HG03469 (cell line): ENCODE data around the gene VEPH1.

Experiments
- ATAC-seq: cut with Tn5 transposase; IDR thresholded peaks from one replicate; pipeline ENCODE4 v1.9.1; 2021; ENCODE audit warnings: mild to moderate bottlenecking, moderate library complexity, moderate number of reproducible peaks; ENCODE audit not compliant: unreplicated experiment

VEPH1 gene

GRCh38 chr3:157479464-157480243, 23.6 kb downstream of the VEPH1 start:
- no peak for ATAC-seq

- ATAC-seq = no peak
Observed at GRCh38 chr3:157477441-157477840, 25.8 kb downstream of the VEPH1 start.

DNA sequence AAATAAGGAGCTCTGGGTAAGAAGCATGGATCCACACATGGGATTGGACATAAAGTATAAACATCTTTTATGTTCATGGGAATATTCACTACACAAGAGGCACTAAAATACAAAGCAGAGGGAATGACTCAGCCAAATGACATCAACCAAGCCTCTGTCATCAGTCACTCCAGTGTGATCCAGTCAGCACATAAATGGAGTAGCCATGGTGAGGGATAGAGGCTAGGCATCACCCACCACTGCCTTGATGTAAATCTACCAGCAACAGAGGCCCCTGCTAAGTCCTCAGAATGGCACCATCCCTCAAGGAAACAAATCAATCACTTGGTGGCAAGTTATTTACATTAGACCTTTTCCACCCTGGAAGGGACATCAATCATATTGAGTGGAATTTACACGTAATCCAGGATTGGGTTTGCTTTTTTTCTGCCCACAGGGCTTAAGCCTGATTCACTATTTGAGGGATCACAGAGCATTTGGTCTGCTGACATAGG, 27.2 kb downstream of the VEPH1 start:
- no peak for ATAC-seq

- no peak for ATAC-seq
Observed at GRCh38 chr3:157472648-157473047, 30.6 kb downstream of the VEPH1 start.

DNA sequence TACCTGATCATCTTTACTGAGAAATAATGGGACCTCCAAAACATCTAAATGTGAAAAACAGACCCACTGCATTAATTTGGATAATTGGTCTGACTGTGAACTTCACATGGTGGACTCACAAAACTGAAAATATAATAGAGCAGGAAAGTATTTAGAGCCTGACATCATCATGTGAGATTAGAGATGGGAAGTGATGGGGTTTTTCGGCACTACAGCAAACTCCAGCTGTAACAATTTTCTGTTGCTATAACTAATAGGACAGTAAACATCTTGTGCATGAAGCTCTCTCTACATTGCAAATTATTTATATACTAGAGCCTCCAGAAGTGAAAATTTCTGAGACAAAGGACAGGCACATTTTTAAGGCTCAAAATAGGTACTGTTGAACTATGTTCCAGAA, 32.2 kb downstream of the VEPH1 start:
- no peak for ATAC-seq

DNA sequence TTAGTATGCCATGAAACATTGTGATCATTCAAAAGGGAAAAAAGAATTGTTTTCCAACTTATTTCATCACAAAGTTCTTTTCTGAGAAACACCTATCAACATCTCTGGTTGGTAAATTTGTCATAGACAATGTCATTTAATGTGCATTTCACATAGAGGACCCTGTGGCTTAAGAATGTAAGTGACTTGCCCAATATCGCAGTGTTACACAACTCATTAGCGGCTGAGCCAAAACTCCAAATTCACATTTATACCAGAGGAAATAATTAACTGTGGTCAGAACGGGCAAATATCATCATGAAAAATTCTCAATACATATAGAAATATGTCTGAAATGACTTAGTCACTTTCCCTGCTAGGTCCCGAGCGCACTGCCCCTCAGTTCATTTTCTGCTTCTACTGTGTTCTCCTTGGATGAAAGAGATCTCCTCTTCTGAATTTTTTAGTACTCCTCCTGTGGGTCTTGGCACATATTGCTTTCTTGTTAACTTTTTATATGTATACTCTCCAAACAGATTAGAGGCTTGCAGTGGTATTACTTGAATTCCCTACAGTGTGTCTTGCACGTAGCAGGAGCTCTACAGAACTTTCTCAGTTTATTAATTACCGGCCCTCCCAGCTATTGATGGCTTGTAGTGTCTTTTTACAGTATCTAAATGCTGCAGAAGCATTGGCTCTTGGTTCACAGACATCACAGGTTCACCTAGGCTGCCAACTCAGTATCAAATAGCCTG, 33.5 kb downstream of the VEPH1 start:
- no peak for ATAC-seq

DNA sequence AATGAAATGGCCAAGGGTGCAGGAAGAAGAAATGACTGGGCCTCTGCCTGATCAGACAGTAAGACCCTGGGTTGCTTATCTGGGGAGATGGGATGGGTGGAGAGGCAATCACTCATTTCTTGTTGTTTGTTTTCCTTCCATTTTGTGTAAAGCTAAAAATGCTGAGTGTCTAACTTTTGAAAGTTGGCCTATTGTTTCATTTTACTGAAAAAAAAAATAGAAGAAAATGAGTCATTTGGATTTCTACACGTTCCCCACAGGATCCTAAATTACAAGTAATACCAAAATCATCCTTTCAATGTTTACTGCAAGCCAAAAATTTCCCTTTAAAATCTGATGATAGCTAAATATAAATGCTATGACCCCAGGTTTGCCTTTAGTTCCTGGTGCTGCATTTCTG, 36.0 kb downstream of the VEPH1 start:
- ATAC-seq = no peak

- ATAC-seq = no peak
Observed at GRCh38 chr3:157465741-157466140, 37.5 kb downstream of the VEPH1 start.

DNA sequence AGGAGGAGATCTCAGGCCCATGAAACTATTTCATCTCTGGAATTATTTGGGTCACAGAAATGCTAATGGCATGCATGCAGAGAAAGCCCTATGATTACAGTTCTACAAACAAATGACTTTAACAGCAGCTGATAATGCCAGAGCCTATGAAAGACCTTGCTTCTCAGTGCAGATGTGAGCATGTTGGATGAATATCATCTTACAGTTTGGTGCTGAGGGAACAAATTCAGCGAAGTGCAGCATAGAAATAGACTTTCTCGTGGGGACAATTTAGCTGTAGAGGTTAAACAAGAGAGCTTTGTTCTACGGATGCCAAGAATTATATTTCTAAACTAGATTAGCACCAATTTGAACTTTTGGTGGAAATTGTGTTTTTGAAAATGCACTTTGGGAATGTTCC, 38.9 kb downstream of the VEPH1 start:
- ATAC-seq = no peak

DNA sequence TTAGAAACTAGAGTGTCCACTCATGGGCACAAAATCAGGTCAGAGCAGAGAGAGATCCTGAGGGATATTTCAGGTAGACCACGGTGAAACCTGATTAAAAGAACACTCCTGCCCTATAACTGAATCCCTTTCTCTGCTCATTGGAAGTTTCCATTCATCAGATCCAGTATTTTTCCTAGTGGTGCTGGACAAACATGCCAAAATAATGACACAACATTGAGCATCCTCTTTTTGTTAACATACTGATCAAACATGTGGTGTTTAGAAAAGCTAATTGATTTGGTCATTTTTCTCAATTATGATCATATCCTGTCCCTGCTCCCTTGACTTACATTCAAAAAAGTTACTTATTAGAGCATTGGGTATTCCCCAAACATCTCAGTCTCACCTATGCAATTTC, 39.4 kb downstream of the VEPH1 start:
- no peak for ATAC-seq

GRCh38 chr3:157460253-157460652, 43.0 kb downstream of the VEPH1 start:
- no peak for ATAC-seq

DNA sequence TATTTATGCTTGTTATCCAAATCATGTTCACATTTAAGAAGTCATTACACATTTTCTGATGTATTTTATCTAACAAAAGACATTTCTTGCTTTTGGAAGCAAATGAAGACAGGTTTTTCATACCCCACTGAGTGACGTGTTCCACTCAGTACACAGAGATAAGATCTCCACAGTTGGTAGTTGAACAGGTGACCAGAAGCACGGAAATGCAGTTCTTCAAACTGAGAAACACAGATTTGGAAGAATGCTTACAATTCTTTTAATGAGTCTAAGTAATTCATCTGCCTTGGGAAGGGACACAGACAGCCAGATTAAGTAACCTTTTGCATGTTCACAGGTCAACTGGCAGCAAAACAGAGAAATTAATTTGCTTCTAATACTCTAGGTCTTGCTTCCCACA, 43.5 kb downstream of the VEPH1 start:
- ATAC-seq = no peak

DNA sequence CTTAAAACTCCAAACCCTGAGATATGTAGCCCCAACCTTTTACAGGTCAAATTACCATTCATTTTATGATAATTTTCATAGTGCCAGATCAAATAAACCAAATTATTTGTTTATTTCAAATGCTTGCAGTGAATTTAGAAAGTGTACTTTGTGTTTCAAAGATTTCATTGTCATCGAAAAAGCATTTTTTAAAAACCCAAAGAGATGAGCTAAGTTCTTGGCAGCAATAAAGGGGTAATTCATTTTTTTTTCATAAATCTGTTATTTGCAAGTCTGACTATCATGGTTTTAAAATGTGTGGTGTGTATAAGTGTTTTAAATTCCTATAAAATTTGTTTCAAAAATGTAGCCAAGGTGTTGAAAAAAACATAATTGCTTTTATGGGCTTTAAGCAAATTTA, 49.4 kb downstream of the VEPH1 start:
- ATAC-seq = no peak

GRCh38 chr3:157452097-157452496, 51.1 kb downstream of the VEPH1 start:
- ATAC-seq = no peak

DNA sequence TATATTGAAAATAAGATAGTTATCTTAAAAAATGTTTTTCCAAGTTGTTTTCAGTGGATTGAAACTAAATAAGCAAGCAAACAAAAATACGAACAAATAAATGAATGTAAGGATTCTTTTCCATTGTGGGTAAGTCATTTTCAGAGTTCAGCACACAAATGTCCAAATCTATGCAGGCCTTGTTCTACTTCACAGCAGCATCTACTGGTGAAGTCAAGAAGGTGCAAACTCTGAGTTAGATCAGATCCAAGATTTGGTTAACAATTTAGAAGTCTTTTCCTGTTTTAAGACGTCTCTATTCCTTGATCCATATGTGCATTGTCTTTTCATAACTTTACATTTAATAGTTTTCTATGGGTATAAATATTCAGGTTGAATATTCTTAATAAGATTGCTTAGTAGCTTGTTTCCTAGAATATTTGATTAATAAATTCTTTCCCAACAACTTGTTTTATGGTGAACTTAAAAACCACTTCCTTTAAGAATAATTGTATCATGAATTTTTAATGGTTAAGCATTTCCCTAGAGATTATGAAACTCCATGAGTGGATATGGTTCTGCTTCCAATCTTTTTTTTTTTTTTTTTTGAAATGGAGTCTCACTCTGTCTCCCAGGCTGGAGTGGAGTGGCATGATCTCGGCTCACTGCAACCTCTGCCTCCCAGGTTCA, 56.1 kb downstream of the VEPH1 start:
- ATAC-seq = no peak

- no peak for ATAC-seq
Observed at GRCh38 chr3:157445857-157446256, 57.4 kb downstream of the VEPH1 start.

- ATAC-seq = no peak
Observed at GRCh38 chr3:157444797-157445184, 58.4 kb downstream of the VEPH1 start.

GRCh38 chr3:157443905-157444796, 59.1 kb downstream of the VEPH1 start:
- no peak for ATAC-seq

DNA sequence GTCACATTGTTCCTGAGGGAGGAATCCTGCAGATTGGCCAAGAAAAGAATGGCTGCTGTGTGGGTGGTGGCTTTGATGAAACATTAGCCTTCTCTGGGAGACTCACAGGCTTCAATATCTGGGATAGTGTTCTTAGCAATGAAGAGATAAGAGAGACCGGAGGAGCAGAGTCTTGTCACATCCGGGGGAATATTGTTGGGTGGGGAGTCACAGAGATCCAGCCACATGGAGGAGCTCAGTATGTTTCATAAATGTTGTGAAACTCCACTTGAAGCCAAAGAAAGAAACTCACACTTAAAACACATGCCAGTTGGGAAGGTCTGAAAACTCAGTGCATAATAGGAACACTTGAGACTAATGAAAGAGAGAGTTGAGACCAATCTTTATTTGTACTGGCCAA, 60.5 kb downstream of the VEPH1 start:
- no peak for ATAC-seq

DNA sequence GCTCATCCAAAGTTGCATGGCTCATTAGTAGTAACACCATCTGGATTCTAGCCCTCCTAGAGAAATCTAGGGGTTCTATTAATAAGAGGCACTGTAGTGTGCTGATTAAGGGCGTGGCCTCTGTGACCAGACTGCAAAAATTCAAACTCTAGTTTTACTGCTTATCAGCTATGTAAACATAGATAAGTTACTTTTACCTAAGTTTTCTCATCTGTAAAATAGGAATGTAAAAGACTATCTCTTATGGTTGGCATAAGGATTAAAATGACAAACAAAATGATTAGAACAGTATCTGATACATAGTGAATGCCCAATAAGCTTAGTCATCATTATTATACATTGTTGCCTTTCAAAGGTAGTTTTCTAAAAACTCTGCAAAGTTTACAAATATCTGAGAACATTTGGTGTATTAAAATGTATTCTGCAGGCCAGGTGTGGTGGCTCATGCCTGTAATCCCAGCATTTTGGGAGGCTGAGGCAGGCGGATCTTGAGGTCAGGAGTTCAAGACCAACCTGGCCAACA, 62.1 kb downstream of the VEPH1 start:
- no peak for ATAC-seq
